ENCODE data around the gene HPCAL1.

Gene HPCAL1

GRCh38 chr2:10338270-10339188 lies 35.8 kb downstream of the HPCAL1 start:
- DNase-seq = no peak

- no peak for DNase-seq
These were observed 37.2 kb downstream of the HPCAL1 start for GRCh38 chr2:10339647-10340592.

- no peak for DNase-seq
These were observed 37.9 kb downstream of the HPCAL1 start for GRCh38 chr2:10340593-10340975.

GRCh38 chr2:10341193-10341592 lies 38.5 kb downstream of the HPCAL1 start:
- DNase-seq = no peak

- peak in 1 of 2 experiments; percentile 47 for DNase-seq
These were observed 39.7 kb downstream of the HPCAL1 start for GRCh38 chr2:10342245-10342951.

GRCh38 chr2:10343191-10343590 lies 40.5 kb downstream of the HPCAL1 start:
- no peak for DNase-seq

GRCh38 chr2:10343658-10344057 lies 41.0 kb downstream of the HPCAL1 start:
- DNase-seq = peak; percentile 83 to 90

GRCh38 chr2:10344105-10345066 lies 41.7 kb downstream of the HPCAL1 start:
- DNase-seq = peak; percentile 96 to 98

GRCh38 chr2:10345126-10345525 lies 42.4 kb downstream of the HPCAL1 start:
- DNase-seq = no peak

GRCh38 chr2:10345813-10346212 lies 43.1 kb downstream of the HPCAL1 start:
- no peak for DNase-seq

GRCh38 chr2:10346929-10347561 lies 44.3 kb downstream of the HPCAL1 start:
- no peak for DNase-seq

GRCh38 chr2:10347562-10347948 lies 44.9 kb downstream of the HPCAL1 start:
- DNase-seq = no peak

- no peak for DNase-seq
These were observed 46.2 kb downstream of the HPCAL1 start for GRCh38 chr2:10348891-10349290.

- DNase-seq = no peak
These were observed 48.1 kb downstream of the HPCAL1 start for GRCh38 chr2:10350761-10351160.

GRCh38 chr2:10352361-10352760 lies 49.7 kb downstream of the HPCAL1 start:
- no peak for DNase-seq

GRCh38 chr2:10352972-10353371 lies 50.3 kb downstream of the HPCAL1 start:
- no peak for DNase-seq

- no peak for DNase-seq
These were observed 51.2 kb downstream of the HPCAL1 start for GRCh38 chr2:10353931-10354330.

- no peak for DNase-seq
These were observed 51.7 kb downstream of the HPCAL1 start for GRCh38 chr2:10354399-10354798.

- no peak for DNase-seq
These were observed 53.1 kb downstream of the HPCAL1 start for GRCh38 chr2:10355471-10356438.

GRCh38 chr2:10356439-10356811 lies 53.7 kb downstream of the HPCAL1 start:
- no peak for DNase-seq

All from NCI-H524 (cell line).